KG1 (cell line): ENCODE measurements around the gene VAMP1.
"Not testable (repeated sequence)": the region's sequence is repeated elsewhere in the genome, so short reads cannot be mapped to it uniquely, and the experiment has no call there.

Source experiments
- DNase-seq: peaks from one replicate; lab custom pipeline; 2025; lab: John Stamatoyannopoulos, UW

The VAMP1 gene

DNA sequence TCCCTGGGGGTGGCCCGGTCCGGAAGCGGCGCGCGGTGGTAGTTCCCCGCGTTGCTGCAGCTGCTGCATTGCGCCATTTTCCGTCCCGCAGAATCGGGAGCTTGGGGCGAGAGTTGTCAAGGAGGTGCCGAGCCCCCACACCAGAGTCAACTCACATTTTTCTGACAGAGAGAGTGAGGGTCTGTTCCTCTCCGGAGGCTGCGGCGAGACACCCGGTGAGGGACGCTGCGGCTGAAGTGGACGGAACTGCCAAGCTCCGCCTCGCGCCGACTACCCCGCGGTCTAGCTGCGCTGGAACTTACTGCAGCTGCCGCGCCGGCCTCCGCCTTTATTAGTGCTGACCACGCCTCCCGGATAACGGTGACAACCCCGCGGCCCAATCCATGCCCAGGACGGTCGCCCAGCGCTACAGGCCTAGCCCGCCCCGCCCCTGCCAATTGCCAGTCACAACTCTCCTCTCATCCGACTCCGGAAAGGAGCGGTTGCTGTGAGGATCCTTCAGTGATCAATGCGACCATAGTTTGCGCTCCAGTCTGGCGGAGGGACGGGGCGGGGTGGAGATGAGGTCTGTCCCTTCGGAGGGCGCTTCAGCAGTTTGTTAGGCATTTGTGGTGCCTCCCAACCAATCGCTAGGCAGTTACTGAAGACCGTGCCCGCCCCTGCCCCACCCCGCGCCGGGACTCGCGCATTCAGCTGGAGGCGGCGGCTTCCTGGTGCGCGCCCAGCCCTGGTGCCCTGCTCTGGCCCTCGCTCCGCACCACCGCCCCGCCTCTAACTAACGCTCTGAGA is at the start of gene VAMP1:
Gene VAMP1, minus strand, starts transcription at position 303 of the 789 bp plus-strand sequence. Its CDS starts 146 bp downstream, at position 157.
- DNase-seq = peak; percentile 95

- no peak for DNase-seq
These were observed 49.7 kb upstream of the VAMP1 start for GRCh38 chr12:6520186-6520585.

DNA sequence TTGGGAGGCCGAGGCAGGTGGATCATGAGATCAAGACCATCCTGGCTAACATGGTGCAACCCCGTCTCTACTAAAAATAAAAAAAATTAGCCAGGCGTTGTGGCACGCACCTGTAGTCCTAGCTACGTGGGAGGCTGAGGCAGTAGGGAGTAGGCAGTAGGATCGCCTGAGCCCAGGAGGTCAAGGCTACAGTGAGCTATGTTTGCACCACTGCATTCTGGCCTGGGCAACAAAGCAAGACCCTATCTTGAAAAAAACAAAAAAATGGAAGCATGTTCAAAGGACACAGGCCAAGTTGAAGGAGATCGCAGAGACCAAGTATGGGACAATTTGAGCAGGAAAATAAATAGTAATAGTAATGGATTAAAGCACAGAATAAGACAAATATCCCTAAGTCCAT is 37.6 kb upstream of the VAMP1 start:
- no peak for DNase-seq

- DNase-seq = no peak
These were observed 36.9 kb upstream of the VAMP1 start for GRCh38 chr12:6507102-6507998.

DNA sequence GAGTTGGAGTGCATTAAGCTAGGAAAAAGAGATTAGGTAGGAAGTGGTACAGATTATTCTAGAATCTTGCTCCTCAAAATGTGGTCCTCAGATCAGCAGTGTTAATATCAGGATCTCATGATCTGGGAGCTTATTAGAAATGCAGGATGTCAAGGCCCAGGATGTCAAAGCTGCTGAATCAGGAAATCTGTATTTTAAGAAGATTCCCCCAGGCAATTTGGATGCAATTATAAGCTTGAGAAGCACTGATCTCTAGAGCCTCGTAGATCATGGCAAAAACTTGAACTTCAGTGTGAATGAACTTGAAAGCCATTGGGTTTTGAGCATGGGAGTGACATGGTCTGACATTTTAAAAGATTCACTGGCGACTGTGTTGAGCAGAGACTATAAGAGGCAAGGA is 30.0 kb upstream of the VAMP1 start:
- DNase-seq = no peak

GRCh38 chr12:6497291-6497690 is 26.8 kb upstream of the VAMP1 start:
- DNase-seq = not testable (repeated sequence)

- no peak for DNase-seq
These were observed 24.5 kb upstream of the VAMP1 start for GRCh38 chr12:6494968-6495367.

DNA sequence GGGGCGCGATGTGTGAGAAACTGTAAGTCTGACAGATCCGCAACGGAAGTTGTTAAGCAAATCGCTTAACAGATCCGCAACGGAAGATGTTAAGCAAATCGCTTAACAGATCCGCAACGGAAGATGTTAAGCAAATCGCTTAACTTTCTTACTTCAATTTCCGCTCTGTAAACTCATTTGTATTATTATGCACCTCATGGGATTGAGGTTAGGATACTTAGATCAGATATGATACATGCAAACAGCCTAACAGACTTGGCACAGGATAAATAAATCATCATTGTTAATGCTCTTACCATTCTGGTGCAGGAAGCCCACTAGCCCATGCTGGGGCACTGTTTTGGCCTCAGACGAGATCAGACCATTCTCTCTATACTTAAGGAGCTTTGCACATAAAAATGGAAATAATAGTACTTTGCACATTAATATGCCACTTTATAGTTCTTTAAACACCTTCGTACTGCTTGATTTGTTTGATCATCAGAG is 23.8 kb upstream of the VAMP1 start:
- DNase-seq = peak; percentile 83

GRCh38 chr12:6493497-6494257 is 23.2 kb upstream of the VAMP1 start, which contains the start of gene NCAPD2:
Gene NCAPD2, plus strand, starts transcription at chr12:6494102. Its CDS starts 997 bp downstream, at chr12:6495099.
- DNase-seq = peak; percentile 89

DNA sequence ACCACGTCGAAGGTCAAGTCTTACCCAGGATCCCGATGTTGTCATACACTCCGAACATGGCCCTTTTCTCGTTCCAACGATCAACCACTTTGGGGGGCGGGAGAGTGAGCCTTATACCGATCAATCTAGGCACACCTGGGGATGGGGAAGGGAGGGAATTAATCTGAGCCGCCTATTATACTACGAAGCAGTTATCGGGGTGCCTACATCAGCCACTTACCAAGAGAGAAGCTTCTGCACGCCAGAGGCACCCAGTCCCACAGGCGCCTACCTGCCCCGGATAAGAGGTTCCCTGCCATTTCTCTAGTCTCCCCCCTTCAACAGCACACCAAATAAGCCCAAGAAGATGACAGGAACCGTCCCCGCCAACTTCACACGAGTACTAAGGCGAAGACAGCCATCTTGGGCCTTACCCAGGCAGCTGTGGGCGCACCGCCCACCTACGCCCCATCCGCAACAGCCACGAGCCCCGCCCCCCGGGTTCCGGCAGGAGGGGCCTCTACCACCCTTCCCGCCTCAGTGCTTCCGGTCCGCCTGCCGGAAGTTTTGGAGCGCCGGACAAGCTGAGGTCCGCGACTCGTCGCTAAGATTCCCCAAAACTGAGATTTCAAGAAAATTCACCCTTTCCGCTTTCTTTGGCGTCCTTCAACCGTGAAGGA is 22.5 kb upstream of the VAMP1 start, which contains the start of gene MRPL51:
Gene MRPL51, minus strand, starts transcription at position 425 of the 659 bp plus-strand sequence. Its CDS starts 126 bp downstream, at position 299.
- DNase-seq = peak; percentile 89

DNA sequence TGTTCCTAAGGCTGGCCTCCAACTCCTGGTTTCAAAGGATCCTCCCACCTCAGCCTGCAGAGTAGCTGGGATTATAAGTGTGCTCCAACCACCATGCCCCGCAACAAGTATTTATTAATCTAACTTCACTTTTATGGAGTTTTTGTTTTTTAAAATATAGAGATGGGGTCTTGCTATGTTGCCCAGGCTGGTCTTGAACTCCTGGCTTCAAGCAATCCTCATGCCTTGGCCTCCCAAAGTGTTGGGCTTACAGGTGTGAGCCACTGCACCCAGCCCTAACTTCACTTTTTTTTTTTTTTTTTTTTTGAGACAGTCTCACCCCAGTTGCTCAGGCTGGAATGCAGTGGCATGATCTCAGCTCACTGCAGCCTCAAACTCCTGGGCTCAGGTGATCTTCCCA is 20.2 kb upstream of the VAMP1 start:
- not testable (repeated sequence) for DNase-seq

DNA sequence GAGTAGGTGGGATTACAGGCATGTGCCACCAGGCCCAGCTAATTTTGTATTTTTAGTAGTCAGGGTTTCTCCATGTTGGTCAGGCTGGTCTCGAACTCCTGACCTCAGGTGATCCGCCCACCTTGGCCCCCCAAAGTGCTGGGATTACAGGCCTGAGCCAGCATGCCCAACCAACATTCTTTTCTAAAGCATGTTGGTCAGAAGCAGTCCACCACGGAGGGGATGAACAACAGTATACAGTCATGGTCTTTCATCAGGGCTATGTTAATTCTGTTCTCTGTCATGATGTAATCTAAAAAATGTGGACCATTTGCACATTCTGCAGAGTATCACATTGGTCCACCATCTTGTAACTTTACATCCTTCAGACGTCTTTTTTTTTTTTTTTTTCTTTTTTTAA is 19.0 kb upstream of the VAMP1 start:
- DNase-seq = no peak

DNA sequence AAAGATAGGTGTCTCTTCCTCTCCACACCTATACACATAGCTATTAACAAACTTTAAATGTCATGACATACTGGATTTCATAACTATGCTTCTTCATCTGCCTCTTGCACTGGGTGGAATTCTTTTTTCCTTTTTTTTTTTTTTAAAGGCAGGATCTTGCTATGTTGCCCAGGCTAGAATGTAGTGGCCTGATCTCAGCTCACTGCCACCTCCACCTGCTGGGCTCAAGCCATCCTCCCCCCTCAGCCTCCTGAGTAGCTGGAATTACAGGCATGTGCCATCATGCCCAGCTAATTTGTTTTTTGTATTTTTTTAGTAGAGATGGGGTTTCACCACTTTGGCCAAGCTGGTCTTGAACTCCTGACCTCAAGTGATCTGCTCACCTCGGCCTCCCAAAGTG is 17.8 kb upstream of the VAMP1 start:
- DNase-seq = no peak

GRCh38 chr12:6478416-6478815 is 7.9 kb upstream of the VAMP1 start:
- DNase-seq = no peak

DNA sequence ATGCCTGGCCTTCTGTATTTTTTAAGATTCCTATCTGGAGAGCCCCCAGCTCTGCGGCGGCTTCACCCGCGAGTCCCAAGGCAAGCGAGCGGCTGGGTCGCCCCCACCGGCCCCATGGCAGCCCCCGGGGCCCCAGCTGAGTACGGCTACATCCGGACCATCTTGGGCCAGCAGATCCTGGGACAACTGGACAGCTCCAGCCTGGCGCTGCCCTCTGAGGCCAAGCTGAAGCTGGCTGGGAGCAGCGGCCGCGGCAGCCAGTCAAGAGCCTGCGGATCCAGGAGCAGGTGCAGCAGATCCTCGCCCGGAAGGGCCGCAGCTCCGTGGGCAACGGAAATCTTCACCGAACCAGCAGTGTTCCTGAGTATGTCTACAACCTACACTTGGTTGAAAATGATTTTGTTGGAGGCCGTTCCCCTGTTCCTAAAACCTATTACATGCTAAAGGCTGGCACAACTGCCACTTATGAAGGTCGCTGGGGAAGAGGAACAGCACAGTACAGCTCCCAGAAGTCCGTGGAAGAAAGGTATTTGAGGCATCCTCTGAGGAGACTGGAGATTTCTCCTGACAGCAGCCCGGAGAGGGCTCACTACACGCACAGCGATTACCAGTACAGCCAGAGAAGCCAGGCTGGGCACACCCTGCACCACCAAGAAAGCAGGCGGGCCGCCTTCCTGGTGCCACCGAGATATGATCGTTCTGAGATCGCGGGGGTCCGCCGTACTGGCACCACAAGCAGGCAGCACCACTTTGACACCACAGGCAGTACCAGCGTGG is 7.3 kb upstream of the VAMP1 start:
- not testable (repeated sequence) for DNase-seq

DNA sequence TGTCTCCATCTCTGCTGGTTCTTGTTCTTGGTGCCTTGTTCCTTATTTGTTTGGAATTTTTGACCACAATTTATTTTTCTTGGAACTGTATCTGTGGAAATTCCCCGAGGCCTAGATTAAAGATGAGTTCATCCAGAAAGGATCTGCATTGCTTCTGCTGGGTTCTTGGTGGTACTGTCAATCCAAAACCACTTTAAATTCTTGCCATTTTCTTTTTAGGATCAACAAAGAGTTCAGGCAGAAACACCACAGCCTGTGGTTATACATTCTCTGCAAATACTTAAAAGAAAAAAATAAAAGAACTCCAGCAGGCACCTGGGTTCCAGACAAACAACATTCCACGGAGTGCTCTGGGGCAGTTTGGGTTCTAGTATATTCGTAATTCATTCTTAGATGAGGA is 6.0 kb upstream of the VAMP1 start:
- DNase-seq = no peak

DNA sequence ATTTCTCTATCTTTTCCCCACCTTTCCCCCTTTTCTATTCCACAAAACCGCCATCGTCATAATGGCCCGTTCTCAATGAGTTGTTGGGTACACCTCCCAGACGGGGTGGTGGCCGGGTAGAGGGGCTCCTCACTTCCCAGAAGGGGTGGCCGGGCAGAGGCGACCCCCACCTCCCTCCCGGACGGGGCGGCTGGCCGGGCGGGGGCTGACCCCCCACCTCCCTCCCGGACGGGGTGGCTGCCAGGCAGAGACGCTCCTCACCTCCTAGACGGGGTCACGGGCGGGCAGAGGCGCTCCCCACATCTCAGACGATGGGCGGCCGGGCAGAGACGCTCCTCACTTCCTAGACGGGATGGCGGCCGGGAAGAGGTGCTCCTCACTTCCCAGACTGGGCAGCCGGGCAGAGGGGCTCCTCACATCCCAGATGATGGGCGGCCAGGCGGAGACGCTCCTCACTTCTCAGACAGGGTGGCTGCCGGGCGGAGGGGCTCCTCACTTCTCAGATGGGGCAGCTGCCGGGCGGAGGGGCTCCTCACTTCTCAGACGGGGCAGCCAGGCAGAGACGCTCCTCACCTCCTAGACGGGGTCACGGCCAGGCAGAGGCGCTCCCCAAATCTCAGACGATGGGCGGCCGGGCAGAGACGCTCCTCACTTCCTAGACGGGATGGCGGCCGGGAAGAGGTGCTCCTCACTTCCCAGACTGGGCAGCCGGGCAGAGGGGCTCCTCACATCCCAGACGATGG is 4.9 kb upstream of the VAMP1 start:
- not testable (repeated sequence) for DNase-seq

- DNase-seq = no peak
These were observed 2.0 kb upstream of the VAMP1 start for GRCh38 chr12:6472491-6472890.

DNA sequence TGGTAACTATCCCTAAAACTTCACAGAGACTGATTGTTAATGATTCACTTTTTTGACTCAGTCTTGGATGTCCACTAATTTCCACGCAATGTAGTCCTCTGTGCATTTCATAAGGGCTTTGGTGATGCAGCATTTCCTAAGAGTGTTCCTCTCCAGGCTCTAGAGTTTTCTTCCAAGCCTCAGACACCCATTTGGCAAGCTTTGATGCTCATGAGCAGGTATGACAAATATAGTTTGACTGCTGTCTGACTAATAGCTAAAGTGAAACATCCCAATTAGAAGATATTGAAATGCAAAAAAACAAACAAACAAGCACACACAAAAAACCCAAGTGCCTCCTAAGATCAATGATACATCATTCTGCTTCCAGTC is 1.5 kb upstream of the VAMP1 start:
- DNase-seq = no peak
